Measurements from ENCODE around the gene AR. TPM values are rescaled to one million over a fixed set of nuclear protein-coding genes. Genes with fewer than 3 reads are reported as not detected.

AR gene
- total and polyA plus RNA-seq, 9 of the 15 experiments (the other 6 are each of a cell fraction or from before 2014, with no cell fraction given) = 0.01 to 0.04 (median 0.01) TPM; not detected in 6

- TF ChIP-seq CHD7 (IDR thresholded peaks at IDR 0.05; ENCODE audit: low read depth, low read length) = no peak
- no peak for TF ChIP-seq EP300 (IDR thresholded peaks at IDR 0.05; ENCODE audit: low read length)
- TF ChIP-seq NR1H2 (CRISPR knock-in tag; IDR thresholded peaks at IDR 0.05) = no peak
- TF ChIP-seq, protein P1, sequence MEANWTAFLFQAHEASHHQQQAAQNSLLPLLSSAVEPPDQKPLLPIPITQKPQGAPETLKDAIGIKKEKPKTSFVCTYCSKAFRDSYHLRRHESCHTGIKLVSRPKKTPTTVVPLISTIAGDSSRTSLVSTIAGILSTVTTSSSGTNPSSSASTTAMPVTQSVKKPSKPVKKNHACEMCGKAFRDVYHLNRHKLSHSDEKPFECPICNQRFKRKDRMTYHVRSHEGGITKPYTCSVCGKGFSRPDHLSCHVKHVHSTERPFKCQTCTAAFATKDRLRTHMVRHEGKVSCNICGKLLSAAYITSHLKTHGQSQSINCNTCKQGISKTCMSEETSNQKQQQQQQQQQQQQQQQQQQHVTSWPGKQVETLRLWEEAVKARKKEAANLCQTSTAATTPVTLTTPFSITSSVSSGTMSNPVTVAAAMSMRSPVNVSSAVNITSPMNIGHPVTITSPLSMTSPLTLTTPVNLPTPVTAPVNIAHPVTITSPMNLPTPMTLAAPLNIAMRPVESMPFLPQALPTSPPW (CRISPR knock-in tag; IDR thresholded peaks at IDR 0.05) = no peak
Observed at GRCh38 chrX:67613996-67614395, 70.2 kb downstream of the AR start (continued).

All from K562 (cell line).